ENCODE results near the gene PYCARD.
A peak's percentile ranks its signal among the peaks of the same experiment; 100 is the strongest.

Gene PYCARD

DNA sequence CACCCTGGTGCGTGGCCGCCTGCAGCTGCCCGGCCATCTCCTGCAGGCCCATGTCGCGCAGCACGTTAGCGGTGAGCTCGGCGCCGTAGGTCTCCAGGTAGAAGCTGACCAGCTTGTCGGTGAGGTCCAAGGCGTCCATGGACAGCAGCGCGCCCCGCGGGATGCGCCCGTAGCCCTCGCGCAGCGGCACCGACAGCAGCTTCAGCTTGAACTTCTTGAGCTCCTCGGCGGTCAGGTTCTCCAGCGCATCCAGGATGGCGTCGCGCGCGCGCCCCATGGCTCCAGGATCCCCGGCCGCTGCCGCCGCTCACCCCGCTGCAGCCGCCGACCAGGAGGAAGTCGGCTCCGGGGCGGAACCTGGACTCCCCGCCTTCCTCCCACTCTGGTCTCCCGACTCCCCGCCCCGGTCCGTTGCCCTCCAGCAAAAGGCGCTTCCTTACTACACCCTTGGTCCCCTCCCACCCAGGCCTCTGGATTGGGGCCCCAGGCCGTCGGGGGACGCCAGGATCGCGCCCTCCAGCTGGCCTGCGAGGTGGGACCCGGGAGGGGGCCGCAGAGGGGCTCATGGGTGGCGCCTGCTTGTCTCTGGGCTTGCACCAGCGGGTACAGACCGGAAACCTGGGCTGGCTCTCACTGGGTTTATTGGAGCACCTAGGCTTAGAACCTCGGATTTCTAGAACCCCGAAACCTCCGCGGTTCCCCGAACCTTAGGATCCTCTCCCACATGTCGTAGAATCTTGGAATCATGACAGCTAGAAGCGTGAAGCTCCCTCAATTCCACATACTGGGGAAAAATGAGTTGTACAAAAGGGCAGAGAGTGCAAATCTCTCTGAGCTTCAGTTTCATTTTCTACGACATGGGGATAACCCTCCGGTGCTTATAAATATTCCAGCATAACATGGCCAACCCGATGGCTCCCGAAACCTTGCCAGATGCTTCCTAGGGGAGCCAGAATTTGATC, at the start of gene PYCARD:
Gene PYCARD (minus strand): TSS at position 347 of the 962 bp plus-strand sequence. CDS start 70 bp downstream, at position 277.
- no peak for TF ChIP-seq TOX (CRISPR knock-in tag; IDR thresholded peaks at IDR 0.05; ENCODE audit: borderline replicate concordance)
- TF ChIP-seq ZNF8 (CRISPR knock-in tag; IDR thresholded peaks at IDR 0.05), result no peak
- no peak for TF ChIP-seq CSDC2 (CRISPR knock-in tag; IDR thresholded peaks at IDR 0.05)
- ATAC-seq, result peak; percentile 10

DNA sequence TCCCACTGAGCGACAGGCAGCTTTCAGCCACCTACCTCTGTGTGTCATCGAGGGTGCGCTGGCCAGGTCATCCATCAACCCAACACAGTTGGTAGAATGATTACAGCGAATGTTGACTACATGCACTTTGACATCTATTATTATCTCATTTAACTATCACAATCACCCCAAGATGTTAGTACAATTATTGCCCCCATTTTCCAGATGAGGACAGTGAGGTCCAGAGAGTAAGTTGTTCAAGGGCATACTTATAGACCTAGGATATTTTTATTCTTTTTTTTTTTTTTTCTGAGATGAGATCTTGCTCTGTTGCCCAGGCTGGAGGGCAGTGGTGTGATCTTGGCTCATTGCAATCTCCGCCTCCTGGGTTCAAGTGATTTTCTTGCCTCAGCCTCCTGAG, 48.9 kb upstream of the PYCARD start:
- TF ChIP-seq, protein P1, sequence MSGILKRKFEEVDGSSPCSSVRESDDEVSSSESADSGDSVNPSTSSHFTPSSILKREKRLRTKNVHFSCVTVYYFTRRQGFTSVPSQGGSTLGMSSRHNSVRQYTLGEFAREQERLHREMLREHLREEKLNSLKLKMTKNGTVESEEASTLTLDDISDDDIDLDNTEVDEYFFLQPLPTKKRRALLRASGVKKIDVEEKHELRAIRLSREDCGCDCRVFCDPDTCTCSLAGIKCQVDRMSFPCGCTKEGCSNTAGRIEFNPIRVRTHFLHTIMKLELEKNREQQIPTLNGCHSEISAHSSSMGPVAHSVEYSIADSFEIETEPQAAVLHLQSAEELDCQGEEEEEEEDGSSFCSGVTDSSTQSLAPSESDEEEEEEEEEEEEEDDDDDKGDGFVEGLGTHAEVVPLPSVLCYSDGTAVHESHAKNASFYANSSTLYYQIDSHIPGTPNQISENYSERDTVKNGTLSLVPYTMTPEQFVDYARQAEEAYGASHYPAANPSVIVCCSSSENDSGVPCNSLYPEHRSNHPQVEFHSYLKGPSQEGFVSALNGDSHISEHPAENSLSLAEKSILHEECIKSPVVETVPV (CRISPR knock-in tag; IDR thresholded peaks at IDR 0.05), result no peak
- TF ChIP-seq ZFP30 (CRISPR knock-in tag; IDR thresholded peaks at IDR 0.05), result no peak
- no peak for TF ChIP-seq BACH2 (CRISPR knock-in tag; IDR thresholded peaks at IDR 0.05; ENCODE audit: borderline replicate concordance)
- TF ChIP-seq ISL1 (CRISPR knock-in tag; IDR thresholded peaks at IDR 0.05), result no peak
- ATAC-seq, result no peak

DNA sequence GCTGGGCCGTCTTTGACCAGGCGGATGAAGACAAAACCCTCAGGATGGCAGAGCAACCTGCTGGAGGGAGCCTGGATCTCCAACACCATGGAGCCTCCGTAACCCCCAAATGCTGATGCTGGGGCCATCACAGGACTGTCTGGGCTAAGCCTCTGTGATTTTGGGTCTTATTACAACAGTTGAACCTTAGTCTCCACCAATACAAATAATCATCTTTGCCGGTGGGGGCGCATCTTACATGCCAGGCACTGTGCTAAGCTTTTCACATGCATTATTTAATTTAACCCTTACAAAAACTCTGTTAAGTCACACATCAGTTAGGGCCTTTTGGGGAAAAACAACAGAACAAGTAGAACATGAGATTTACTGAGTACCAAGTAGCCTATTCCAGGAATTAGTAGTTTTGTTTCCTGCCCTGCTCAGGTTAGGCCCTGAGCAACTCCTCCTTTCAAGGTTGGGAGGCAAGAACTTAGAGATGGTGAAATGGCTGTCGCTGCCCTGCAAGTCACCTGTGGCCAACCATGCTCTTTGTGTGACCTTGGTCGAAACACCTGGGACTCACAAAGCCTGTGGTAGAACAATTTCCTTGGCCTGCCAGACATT, 48.3 kb upstream of the PYCARD start:
- TF ChIP-seq, protein P2, sequence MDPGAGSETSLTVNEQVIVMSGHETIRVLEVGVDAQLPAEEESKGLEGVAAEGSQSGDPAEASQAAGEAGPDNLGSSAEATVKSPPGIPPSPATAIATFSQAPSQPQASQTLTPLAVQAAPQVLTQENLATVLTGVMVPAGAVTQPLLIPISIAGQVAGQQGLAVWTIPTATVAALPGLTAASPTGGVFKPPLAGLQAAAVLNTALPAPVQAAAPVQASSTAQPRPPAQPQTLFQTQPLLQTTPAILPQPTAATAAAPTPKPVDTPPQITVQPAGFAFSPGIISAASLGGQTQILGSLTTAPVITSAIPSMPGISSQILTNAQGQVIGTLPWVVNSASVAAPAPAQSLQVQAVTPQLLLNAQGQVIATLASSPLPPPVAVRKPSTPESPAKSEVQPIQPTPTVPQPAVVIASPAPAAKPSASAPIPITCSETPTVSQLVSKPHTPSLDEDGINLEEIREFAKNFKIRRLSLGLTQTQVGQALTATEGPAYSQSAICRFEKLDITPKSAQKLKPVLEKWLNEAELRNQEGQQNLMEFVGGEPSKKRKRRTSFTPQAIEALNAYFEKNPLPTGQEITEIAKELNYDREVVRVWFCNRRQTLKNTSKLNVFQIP (CRISPR knock-in tag; IDR thresholded peaks at IDR 0.05; ENCODE audit: borderline replicate concordance, low read depth), result no peak
- TF ChIP-seq, protein P3, sequence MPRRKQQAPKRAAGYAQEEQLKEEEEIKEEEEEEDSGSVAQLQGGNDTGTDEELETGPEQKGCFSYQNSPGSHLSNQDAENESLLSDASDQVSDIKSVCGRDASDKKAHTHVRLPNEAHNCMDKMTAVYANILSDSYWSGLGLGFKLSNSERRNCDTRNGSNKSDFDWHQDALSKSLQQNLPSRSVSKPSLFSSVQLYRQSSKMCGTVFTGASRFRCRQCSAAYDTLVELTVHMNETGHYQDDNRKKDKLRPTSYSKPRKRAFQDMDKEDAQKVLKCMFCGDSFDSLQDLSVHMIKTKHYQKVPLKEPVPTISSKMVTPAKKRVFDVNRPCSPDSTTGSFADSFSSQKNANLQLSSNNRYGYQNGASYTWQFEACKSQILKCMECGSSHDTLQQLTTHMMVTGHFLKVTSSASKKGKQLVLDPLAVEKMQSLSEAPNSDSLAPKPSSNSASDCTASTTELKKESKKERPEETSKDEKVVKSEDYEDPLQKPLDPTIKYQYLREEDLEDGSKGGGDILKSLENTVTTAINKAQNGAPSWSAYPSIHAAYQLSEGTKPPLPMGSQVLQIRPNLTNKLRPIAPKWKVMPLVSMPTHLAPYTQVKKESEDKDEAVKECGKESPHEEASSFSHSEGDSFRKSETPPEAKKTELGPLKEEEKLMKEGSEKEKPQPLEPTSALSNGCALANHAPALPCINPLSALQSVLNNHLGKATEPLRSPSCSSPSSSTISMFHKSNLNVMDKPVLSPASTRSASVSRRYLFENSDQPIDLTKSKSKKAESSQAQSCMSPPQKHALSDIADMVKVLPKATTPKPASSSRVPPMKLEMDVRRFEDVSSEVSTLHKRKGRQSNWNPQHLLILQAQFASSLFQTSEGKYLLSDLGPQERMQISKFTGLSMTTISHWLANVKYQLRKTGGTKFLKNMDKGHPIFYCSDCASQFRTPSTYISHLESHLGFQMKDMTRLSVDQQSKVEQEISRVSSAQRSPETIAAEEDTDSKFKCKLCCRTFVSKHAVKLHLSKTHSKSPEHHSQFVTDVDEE (CRISPR knock-in tag; IDR thresholded peaks at IDR 0.05), result no peak
- TF ChIP-seq, protein P4, sequence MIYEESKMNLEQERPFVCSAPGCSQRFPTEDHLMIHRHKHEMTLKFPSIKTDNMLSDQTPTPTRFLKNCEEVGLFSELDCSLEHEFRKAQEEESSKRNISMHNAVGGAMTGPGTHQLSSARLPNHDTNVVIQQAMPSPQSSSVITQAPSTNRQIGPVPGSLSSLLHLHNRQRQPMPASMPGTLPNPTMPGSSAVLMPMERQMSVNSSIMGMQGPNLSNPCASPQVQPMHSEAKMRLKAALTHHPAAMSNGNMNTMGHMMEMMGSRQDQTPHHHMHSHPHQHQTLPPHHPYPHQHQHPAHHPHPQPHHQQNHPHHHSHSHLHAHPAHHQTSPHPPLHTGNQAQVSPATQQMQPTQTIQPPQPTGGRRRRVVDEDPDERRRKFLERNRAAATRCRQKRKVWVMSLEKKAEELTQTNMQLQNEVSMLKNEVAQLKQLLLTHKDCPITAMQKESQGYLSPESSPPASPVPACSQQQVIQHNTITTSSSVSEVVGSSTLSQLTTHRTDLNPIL (CRISPR knock-in tag; IDR thresholded peaks at IDR 0.05; ENCODE audit: low read depth), result no peak
- TF ChIP-seq ZNF8 (CRISPR knock-in tag; IDR thresholded peaks at IDR 0.05) (no peak), ARNTL (CRISPR knock-in tag; IDR thresholded peaks at IDR 0.05; ENCODE audit: borderline replicate concordance, low read depth) (no peak), CSDC2 (CRISPR knock-in tag; IDR thresholded peaks at IDR 0.05) (no peak), ZFP30 (CRISPR knock-in tag; IDR thresholded peaks at IDR 0.05) (no peak), ZC3H10 (CRISPR knock-in tag; IDR thresholded peaks at IDR 0.05) (no peak), BACH2 (CRISPR knock-in tag; IDR thresholded peaks at IDR 0.05; ENCODE audit: borderline replicate concordance) (no peak), ISL1 (CRISPR knock-in tag; IDR thresholded peaks at IDR 0.05) (no peak), TCF4 (CRISPR knock-in tag; IDR thresholded peaks at IDR 0.05; ENCODE audit: borderline replicate concordance) (no peak)
- TF ChIP-seq, protein P5, sequence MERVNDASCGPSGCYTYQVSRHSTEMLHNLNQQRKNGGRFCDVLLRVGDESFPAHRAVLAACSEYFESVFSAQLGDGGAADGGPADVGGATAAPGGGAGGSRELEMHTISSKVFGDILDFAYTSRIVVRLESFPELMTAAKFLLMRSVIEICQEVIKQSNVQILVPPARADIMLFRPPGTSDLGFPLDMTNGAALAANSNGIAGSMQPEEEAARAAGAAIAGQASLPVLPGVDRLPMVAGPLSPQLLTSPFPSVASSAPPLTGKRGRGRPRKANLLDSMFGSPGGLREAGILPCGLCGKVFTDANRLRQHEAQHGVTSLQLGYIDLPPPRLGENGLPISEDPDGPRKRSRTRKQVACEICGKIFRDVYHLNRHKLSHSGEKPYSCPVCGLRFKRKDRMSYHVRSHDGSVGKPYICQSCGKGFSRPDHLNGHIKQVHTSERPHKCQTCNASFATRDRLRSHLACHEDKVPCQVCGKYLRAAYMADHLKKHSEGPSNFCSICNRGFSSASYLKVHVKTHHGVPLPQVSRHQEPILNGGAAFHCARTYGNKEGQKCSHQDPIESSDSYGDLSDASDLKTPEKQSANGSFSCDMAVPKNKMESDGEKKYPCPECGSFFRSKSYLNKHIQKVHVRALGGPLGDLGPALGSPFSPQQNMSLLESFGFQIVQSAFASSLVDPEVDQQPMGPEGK (CRISPR knock-in tag; IDR thresholded peaks at IDR 0.05; ENCODE audit: borderline replicate concordance), result no peak
- ATAC-seq, result no peak

DNA sequence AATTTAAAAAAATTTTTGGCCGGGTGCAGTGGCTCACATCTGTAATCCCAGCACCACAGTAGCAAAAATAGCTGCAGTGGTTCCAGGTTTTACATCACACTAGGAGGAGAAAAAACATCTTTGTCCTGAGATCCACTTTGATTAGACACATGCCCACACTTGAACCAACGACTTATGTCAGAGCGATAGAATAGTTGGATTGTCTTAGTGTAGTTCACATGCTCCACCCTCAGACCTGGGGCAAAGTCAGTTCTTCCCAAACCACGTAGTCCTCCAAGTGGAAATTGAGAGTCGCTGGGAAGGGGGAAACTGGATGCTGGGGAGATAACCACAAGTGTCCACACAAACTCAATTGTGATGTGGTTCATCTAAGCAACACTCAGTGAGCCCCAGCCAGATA, 45.8 kb upstream of the PYCARD start:
- ATAC-seq, result no peak
- no peak for TF ChIP-seq OSR1 (CRISPR knock-in tag; IDR thresholded peaks at IDR 0.05)
- TF ChIP-seq ISL1 (CRISPR knock-in tag; IDR thresholded peaks at IDR 0.05), result no peak
- TF ChIP-seq ZFP30 (CRISPR knock-in tag; IDR thresholded peaks at IDR 0.05), result no peak
- no peak for TF ChIP-seq GLIS3 (CRISPR knock-in tag; IDR thresholded peaks at IDR 0.05)
- TF ChIP-seq, protein P5 (CRISPR knock-in tag; IDR thresholded peaks at IDR 0.05; ENCODE audit: borderline replicate concordance), result no peak
- TF ChIP-seq, protein P1 (CRISPR knock-in tag; IDR thresholded peaks at IDR 0.05), result no peak
- no peak for TF ChIP-seq ZFP3 (CRISPR knock-in tag; IDR thresholded peaks at IDR 0.05)
- no peak for TF ChIP-seq ZC3H10 (CRISPR knock-in tag; IDR thresholded peaks at IDR 0.05)
- TF ChIP-seq, protein P2 (CRISPR knock-in tag; IDR thresholded peaks at IDR 0.05; ENCODE audit: borderline replicate concordance, low read depth), result no peak
- TF ChIP-seq SNAI2 (CRISPR knock-in tag; IDR thresholded peaks at IDR 0.05), result no peak
